NCI-H146 treated with DMSO at 0.1 percent for 48 hours (cell line): ENCODE results near the gene CACNA2D3.

Experiments
- DNase-seq: peaks from one replicate; lab custom pipeline; 2025; ENCODE audit not compliant: unreplicated experiment; lab: John Stamatoyannopoulos, UW

Gene CACNA2D3

GRCh38 chr3:54773271-54773670 lies 650.9 kb downstream of the CACNA2D3 start:
- DNase-seq, result no peak

- DNase-seq, result no peak
Measured at GRCh38 chr3:54776601-54777000, 654.2 kb downstream of the CACNA2D3 start.

GRCh38 chr3:54777141-54777540 lies 654.8 kb downstream of the CACNA2D3 start:
- DNase-seq, result no peak

GRCh38 chr3:54780336-54780735 lies 658.0 kb downstream of the CACNA2D3 start:
- DNase-seq, result no peak

GRCh38 chr3:54781728-54782127 lies 659.4 kb downstream of the CACNA2D3 start:
- no peak for DNase-seq

- no peak for DNase-seq
Measured at GRCh38 chr3:54783611-54784010, 661.3 kb downstream of the CACNA2D3 start.

- DNase-seq, result no peak
Measured at GRCh38 chr3:54784021-54784420, 661.7 kb downstream of the CACNA2D3 start.

GRCh38 chr3:54785976-54786375 lies 663.6 kb downstream of the CACNA2D3 start:
- DNase-seq, result no peak

GRCh38 chr3:54790051-54790450 lies 667.7 kb downstream of the CACNA2D3 start:
- DNase-seq, result no peak

GRCh38 chr3:54791501-54792156 lies 669.3 kb downstream of the CACNA2D3 start:
- DNase-seq, result no peak

- no peak for DNase-seq
Measured at GRCh38 chr3:54792584-54792983, 670.2 kb downstream of the CACNA2D3 start.

GRCh38 chr3:54793171-54793570 lies 670.8 kb downstream of the CACNA2D3 start:
- no peak for DNase-seq

GRCh38 chr3:54797111-54797510 lies 674.8 kb downstream of the CACNA2D3 start:
- DNase-seq, result no peak

GRCh38 chr3:54800478-54800877 lies 678.1 kb downstream of the CACNA2D3 start:
- no peak for DNase-seq

- no peak for DNase-seq
Measured at GRCh38 chr3:54801977-54802376, 679.6 kb downstream of the CACNA2D3 start.

GRCh38 chr3:54810401-54810800 lies 688.0 kb downstream of the CACNA2D3 start:
- no peak for DNase-seq

GRCh38 chr3:54814224-54814623 lies 691.9 kb downstream of the CACNA2D3 start:
- no peak for DNase-seq

- DNase-seq, result no peak
Measured at GRCh38 chr3:54817628-54818027, 695.3 kb downstream of the CACNA2D3 start.

- DNase-seq, result no peak
Measured at GRCh38 chr3:54818486-54818885, 696.1 kb downstream of the CACNA2D3 start.

GRCh38 chr3:54818942-54819341 lies 696.6 kb downstream of the CACNA2D3 start:
- no peak for DNase-seq

- no peak for DNase-seq
Measured at GRCh38 chr3:54819946-54820345, 697.6 kb downstream of the CACNA2D3 start.

- DNase-seq, result no peak
Measured at GRCh38 chr3:54822206-54822605, 699.9 kb downstream of the CACNA2D3 start.

GRCh38 chr3:54826251-54826691 lies 703.9 kb downstream of the CACNA2D3 start:
- DNase-seq, result no peak
